ENCODE results near the gene HSPG2.

- TF ChIP-seq, protein P1, sequence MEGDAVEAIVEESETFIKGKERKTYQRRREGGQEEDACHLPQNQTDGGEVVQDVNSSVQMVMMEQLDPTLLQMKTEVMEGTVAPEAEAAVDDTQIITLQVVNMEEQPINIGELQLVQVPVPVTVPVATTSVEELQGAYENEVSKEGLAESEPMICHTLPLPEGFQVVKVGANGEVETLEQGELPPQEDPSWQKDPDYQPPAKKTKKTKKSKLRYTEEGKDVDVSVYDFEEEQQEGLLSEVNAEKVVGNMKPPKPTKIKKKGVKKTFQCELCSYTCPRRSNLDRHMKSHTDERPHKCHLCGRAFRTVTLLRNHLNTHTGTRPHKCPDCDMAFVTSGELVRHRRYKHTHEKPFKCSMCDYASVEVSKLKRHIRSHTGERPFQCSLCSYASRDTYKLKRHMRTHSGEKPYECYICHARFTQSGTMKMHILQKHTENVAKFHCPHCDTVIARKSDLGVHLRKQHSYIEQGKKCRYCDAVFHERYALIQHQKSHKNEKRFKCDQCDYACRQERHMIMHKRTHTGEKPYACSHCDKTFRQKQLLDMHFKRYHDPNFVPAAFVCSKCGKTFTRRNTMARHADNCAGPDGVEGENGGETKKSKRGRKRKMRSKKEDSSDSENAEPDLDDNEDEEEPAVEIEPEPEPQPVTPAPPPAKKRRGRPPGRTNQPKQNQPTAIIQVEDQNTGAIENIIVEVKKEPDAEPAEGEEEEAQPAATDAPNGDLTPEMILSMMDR (IDR thresholded peaks at IDR 0.05; ENCODE audit: insufficient read depth, low read length) = no peak
- TF ChIP-seq GABPA (IDR thresholded peaks at IDR 0.05; ENCODE audit: low read depth) = no peak
These were observed 122.0 kb downstream of the HSPG2 start for GRCh38 chr1:21814981-21815582.
